Effector memory CD4-positive, alpha-beta T cell (primary cell): ENCODE results near the gene ODF2L.

Experiments used
- DNase-seq, 3 donors: peaks; one replicate each; pipeline ENCODE4 v3.0.0-alpha.2; 2020
- H3K27ac ChIP-seq: 2 replicates; pipeline ENCODE4 v1.7.0; 2013; ENCODE audit warnings: mild to moderate bottlenecking, low read length, moderate library complexity; ENCODE audit not compliant: insufficient read depth, poor library complexity, severe bottlenecking
- H3K27me3 ChIP-seq: replicated peaks from 2 replicates; pipeline ENCODE4 v1.7.0; 2013; ENCODE audit warnings: mild to moderate bottlenecking, low read length; ENCODE audit not compliant: insufficient read depth, control insufficient read depth, poor library complexity, severe bottlenecking
- H3K36me3 ChIP-seq: 2 replicates; pipeline ENCODE4 v1.7.0; 2013; ENCODE audit warnings: mild to moderate bottlenecking, low read length, moderate library complexity; ENCODE audit not compliant: control insufficient read depth, insufficient read depth
- H3K4me1 ChIP-seq: 2 replicates; pipeline ENCODE4 v1.7.0; 2013; ENCODE audit warnings: low read length, mild to moderate bottlenecking; ENCODE audit not compliant: control insufficient read depth, insufficient read depth, poor library complexity, severe bottlenecking
- H3K4me3 ChIP-seq: 2 replicates; pipeline ENCODE4 v1.7.0; 2013; ENCODE audit warnings: low read length, low read depth, mild to moderate bottlenecking; ENCODE audit not compliant: insufficient read depth, poor library complexity, severe bottlenecking
- H3K9me3 ChIP-seq: 2 replicates; pipeline ENCODE4 v1.7.0; 2013; ENCODE audit warnings: mild to moderate bottlenecking, low read length, moderate library complexity; ENCODE audit not compliant: control insufficient read depth

The ODF2L gene

DNA sequence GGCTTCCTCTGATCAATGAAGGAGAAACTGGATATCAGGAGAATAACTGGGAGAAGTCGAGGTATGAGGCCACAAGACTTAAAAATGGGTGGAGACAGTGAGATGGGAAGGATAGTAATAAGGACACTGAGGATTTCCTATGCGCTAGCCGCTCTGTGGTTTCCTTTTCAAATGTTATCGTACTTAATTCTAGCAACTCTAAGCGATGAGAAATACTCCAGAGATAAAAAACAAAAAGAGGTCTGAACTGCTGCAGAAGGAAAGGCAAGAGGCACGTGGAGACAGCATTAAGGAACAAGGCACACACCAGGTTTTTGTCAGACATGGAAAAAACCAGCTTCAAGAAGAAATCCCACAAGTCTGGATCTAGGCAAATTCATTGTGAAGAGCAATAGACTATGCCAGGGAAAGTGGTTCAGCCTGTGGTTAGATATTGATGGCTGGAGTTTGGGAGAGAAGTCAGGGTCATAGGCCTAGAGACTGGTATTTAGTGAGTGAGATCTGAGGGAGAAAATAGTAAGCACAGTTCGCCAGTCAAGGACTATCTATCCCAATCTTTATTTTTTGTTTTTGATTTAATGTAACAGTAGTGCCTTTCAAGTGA, 33.1 kb upstream of the ODF2L start:
- Histone ChIP-seq H3K4me3 (no peak overlapping the region), H3K36me3 (no peaks in the 10 kb centered on the region), H3K4me1 (no peaks in the 10 kb centered on the region), H3K27me3 (no peaks in the 10 kb centered on the region), H3K9me3 (no peaks in the 10 kb centered on the region), H3K27ac (no peak overlapping the region)
- DNase-seq = no peak

DNA sequence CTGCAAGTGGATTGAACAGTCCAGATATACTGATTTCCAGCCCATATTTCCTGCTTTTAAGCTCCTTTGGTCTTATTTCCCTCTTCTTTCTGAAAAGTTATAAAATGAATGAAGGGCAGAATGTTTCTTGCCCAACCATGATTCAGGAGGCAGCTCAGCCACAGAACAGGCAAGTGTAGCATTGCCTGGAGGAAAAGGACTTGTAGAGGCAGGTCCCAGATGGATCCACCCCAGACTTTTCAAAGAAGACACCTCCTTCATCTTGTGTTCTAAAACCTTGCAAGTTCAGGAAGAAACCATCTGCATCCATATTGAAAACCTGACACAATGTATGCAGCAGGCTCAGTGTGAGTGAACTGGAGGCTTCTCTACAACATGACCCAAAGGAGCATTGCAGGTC, 27.8 kb upstream of the ODF2L start, which contains the start of gene CLCA2:
Gene CLCA2 (plus strand): TSS at position 299 of the 400 bp plus-strand sequence. CDS start 77 bp downstream, at position 376.
- no peaks in the 10 kb centered on the region for H3K9me3 ChIP-seq
- no peak for DNase-seq
- no peak within 1 kb of the TSS for H3K27ac ChIP-seq
- no peaks in the 10 kb centered on the region for H3K4me1 ChIP-seq
- H3K36me3 ChIP-seq = no peaks in the 10 kb centered on the region
- no peaks in the 10 kb centered on the region for H3K27me3 ChIP-seq
- no peak within 1 kb of the TSS for H3K4me3 ChIP-seq

DNA sequence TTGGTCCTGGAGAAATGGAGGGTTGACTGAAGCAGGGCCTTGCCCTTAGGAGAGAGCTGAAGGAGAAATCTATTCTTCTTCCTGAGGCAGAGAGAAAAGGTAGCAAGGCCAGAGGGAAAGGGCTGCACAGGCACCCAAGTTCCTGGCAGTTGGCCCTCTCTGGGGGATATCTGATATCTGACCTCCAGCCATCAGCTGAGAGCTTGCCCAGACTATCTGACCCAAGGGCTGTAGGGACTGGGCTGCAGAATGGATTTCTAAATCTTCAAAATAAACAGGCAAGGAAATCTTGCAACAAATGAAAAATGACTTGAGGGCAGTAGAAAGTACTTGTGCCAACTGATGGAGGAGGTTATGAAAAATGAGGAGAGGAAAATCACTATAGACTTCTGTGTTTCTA, 27.4 kb upstream of the ODF2L start:
- H3K27me3 ChIP-seq = no peaks in the 10 kb centered on the region
- H3K9me3 ChIP-seq = no peaks in the 10 kb centered on the region
- DNase-seq = no peak
- no peak overlapping the region for H3K4me3 ChIP-seq
- H3K27ac ChIP-seq = no peak overlapping the region
- no peaks in the 10 kb centered on the region for H3K4me1 ChIP-seq
- no peaks in the 10 kb centered on the region for H3K36me3 ChIP-seq

DNA sequence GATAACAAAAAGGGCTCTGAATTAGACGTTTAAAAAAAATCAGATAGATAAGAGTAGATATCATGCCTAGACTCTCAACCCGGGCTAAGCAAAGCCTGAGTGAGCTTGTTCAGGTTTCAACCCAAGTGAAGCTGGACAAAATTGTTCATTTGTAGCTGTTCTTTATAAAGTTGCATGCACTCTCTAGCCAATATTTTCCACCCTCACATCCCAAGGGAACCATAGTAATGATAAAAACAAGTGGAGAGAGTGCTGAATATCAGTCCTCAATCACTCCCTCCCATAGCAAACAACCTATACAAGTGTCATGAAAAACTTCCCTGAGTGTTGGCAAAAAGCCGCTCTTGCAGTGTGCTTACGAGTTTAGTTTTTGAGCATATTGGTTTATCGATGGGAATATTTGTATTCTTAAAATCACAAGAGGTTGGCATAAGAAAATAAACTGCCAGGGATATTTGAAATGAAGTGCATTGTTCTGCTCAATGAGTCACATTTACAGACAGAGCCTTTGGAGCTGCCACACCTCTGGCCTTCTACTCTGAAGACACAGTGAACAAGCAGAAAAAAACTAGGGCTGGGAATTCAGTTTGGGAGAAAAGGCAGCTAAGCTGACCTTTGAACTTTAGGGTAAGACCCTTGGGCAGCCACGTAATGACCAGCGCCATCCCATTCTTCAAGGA, 25.6 kb upstream of the ODF2L start:
- H3K4me3 ChIP-seq = no peak overlapping the region
- no peak overlapping the region for H3K27ac ChIP-seq
- no peaks in the 10 kb centered on the region for H3K4me1 ChIP-seq
- no peaks in the 10 kb centered on the region for H3K36me3 ChIP-seq
- no peak for DNase-seq
- no peaks in the 10 kb centered on the region for H3K9me3 ChIP-seq
- H3K27me3 ChIP-seq = no peaks in the 10 kb centered on the region

DNA sequence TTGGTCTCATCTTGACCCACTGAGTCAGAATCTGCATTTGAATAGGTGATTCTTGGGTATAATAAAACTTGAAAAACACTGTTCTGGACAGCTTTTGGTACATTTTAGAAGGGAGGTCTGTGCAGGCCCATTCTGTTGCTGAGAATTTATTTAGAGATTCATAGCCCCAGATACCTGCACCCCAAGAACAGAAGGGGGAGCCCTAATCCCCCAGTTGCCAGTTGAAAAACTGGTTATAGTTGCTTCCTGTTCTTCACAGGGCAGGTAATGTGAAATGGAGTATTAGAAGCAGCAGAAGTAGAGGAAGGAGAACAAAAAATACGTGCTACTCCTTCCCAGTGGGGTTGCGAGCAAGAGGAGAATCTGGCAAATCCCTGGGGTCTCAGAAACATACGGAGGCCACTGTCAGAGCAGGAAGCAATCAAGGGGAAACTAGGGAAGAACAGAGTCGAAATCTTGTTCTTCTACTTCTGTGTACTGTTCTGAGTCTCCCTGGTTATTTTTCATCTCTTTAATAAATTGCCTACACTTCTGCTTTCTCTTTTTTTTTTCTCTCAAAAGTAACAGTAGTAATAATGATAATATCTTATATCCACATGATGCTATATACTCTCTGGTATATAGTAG, 23.3 kb upstream of the ODF2L start:
- DNase-seq = no peak
- no peak overlapping the region for H3K27ac ChIP-seq
- H3K36me3 ChIP-seq = no peaks in the 10 kb centered on the region
- H3K27me3 ChIP-seq = no peaks in the 10 kb centered on the region
- no peak overlapping the region for H3K4me3 ChIP-seq
- H3K9me3 ChIP-seq = no peaks in the 10 kb centered on the region
- H3K4me1 ChIP-seq = no peaks in the 10 kb centered on the region

DNA sequence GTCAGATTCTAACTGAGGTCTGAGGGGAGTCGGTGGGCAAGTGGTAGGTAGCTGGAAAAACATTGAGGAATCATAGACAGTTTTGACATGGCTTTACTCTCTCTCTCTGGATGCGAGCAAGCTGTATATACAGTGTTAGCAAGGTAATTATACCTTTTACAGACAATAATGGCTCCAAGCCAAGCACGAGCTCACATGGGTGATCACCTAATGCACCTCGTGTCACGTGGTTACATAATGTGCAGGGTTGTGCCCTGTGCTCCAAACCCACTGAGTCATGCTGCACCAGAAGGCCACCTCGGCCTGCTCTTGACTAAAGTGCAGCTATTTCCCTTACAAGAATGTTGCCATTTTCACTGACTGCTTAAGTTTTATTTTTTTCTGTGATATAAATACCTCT, 20.2 kb upstream of the ODF2L start:
- Histone ChIP-seq H3K27me3 (no peaks in the 10 kb centered on the region), H3K36me3 (no peaks in the 10 kb centered on the region), H3K4me1 (no peaks in the 10 kb centered on the region), H3K4me3 (no peak overlapping the region), H3K27ac (no peak overlapping the region), H3K9me3 (no peaks in the 10 kb centered on the region)
- DNase-seq = no peak

DNA sequence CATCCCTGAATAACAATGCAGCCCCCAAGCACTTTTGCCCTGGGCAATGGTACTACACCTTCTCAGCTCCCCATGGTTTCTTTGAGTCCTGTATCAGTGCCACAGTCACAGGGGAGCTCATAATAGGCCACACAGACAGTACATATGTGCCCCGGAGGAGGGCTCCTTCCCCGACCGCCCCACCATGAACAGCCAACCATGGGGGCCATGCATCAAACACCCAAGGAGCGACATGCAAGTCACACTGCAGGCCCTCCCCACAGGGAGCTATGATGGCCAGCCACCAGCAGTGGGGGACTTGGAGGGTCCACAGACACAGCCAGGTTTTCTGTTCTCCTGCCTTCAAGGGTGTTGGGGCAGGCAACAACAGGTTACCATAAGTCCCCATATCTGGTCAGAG, 14.8 kb upstream of the ODF2L start:
- Histone ChIP-seq H3K36me3 (no peaks in the 10 kb centered on the region), H3K27ac (no peak overlapping the region), H3K9me3 (no peaks in the 10 kb centered on the region), H3K4me3 (no peak overlapping the region), H3K4me1 (no peaks in the 10 kb centered on the region), H3K27me3 (no peaks in the 10 kb centered on the region)
- no peak for DNase-seq

DNA sequence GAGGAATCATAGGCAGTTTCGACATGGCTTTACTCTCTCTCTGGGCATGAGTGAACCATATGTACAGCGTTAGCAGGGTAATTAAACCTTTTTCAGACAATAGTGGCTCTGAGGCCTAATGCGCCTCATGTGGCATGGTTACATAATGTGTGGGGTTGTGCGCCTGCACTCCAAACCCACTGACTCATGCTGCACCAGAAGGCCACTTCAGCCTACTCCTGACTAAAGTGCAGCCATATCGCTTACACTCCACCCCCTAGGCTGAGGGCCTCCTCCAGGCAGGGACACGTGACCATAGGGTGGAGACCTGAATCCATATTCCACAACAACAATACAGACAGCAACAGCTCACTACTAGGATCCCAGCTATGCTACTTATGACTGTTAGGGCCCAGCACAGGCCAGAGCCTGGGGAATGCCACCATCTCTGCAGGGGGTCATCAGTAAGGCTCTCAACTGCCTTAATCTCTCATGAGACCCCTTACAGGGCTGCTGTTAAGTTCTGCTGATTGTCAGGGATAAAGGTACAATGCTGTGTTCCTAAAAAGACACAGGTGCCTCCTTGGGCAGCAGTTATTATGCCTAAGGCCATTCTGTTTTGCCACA, 13.4 kb upstream of the ODF2L start:
- DNase-seq = no peak
- no peak overlapping the region for H3K4me3 ChIP-seq
- no peaks in the 10 kb centered on the region for H3K27me3 ChIP-seq
- H3K9me3 ChIP-seq = no peaks in the 10 kb centered on the region
- no peaks in the 10 kb centered on the region for H3K4me1 ChIP-seq
- H3K36me3 ChIP-seq = no peaks in the 10 kb centered on the region
- H3K27ac ChIP-seq = no peak overlapping the region

DNA sequence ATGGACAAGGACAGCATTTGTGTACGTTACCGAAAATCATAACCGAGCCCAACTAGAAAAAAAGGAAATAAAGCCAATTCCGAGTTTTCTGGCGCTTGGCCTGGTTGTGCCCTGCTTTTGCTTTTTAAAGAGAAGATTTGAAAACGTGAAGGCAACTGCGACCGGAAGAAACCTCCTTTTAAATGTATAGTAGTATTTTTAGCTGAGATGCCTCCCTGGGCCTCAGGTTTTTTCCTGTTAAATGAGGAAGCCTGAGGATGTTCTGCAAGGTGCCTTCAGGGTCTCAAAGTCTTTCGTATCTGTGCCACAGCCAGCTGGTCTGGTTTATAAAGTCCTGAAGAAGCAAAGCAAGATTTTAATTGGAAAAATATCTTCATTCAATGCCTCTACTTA, 371 bp upstream of the ODF2L start:
- H3K9me3 ChIP-seq = no peaks in the 10 kb centered on the region
- DNase-seq = peak in 1 of 3 donors; percentile 14
- peaks cover 27% of the 10 kb centered on the region for H3K4me1 ChIP-seq
- peak overlapping the region; percentile 78 for H3K27ac ChIP-seq
- no peaks in the 10 kb centered on the region for H3K36me3 ChIP-seq
- peak overlapping the region; percentile 80 for H3K4me3 ChIP-seq
- no peaks in the 10 kb centered on the region for H3K27me3 ChIP-seq

DNA sequence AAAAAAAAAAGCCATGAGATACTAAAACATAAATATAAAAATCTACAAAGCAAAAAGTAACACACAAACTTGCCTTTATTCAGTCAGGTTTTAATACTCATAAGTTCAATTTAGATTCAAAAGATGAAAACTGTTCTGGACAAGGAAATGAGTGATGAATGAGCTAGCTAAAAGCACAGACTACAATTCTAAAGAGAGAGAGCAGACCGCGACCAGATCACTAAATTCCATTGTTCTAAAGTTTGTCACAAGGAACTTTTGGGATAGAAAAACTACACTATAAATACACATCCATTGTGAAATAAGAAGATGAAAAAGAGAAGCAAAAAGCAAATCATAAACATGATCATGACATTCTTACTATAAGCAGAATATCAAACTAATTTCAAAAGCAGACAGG, 1.7 kb downstream of the ODF2L start:
- no peak overlapping the region for H3K27ac ChIP-seq
- H3K4me1 ChIP-seq = peaks cover 27% of the 10 kb centered on the region
- H3K36me3 ChIP-seq = no peaks in the 10 kb centered on the region
- DNase-seq = no peak
- no peaks in the 10 kb centered on the region for H3K9me3 ChIP-seq
- H3K27me3 ChIP-seq = no peaks in the 10 kb centered on the region
- no peak overlapping the region for H3K4me3 ChIP-seq
